HG02678 (cell line): Measurements from ENCODE around the gene SLA2.
A peak's percentile ranks its signal among the peaks of the same experiment; 100 is the strongest.
"Not testable (repeated sequence)": the region's sequence is repeated elsewhere in the genome, so short reads cannot be mapped to it uniquely, and the experiment has no call there.

ENCODE experiments used
- ATAC-seq: cut with Tn5 transposase; IDR thresholded peaks from one replicate; pipeline ENCODE4 v1.9.1; 2021; ENCODE audit warnings: mild to moderate bottlenecking, moderate library complexity; ENCODE audit not compliant: unreplicated experiment

SLA2 gene

GRCh38 chr20:36578356-36579041 lies 67.5 kb downstream of the SLA2 start:
- no peak for ATAC-seq

DNA sequence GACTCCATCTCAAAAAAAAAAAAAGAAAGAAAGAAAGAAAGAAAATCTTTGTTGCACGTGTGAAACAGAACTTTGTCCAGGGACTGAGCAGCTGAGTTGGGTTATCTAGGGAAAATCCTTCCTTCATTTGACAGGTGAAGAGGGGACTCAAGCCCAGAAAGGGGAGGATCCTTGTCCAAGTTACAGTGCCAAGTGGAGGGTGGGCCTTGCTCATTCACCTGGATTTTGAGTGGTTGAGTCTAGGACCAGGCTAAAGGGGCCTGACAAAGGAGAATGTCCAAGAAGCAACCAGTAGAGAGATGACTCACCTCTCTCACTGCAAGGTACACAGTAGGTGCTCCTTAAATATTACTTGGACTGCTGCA lies 69.9 kb downstream of the SLA2 start:
- ATAC-seq, result no peak

- ATAC-seq, result no peak
Observed at GRCh38 chr20:36574366-36575135, 71.4 kb downstream of the SLA2 start.

DNA sequence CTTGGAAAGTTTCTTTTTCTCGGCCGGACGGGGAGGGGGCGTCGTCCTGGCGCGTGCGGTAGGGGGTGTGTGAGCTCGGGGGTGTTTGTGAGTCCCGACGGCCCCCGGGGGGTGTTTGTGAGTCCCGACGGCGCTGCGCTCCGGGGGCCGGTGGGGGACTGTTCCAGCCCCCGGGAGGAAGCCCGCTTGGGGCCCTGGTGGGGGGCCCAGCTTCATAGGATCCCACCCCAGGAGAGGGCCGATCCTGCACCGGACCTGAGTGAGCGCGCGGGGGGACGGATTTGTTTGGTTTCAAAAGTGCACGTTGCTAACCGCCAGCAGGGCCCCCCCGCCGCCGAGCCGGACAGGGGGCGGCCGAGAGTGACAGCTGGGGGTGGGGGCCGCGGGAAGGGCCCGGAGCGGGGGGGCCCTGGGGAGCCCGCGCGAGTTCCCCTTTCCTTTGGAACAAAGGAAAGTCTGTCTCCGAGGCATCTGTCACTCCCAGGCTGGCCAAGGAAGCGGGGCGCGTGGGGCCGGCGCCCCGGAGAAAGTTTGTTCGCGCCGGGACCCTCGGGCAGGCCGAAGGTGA lies 72.1 kb downstream of the SLA2 start:
- ATAC-seq, result no peak

- ATAC-seq, result peak; percentile 74
Observed at GRCh38 chr20:36573103-36573797, 72.7 kb downstream of the SLA2 start, which contains the start of gene TGIF2. Gene TGIF2 (plus strand): TSS chr20:36573597. CDS start chr20:36578775, 5,178 bp downstream.

DNA sequence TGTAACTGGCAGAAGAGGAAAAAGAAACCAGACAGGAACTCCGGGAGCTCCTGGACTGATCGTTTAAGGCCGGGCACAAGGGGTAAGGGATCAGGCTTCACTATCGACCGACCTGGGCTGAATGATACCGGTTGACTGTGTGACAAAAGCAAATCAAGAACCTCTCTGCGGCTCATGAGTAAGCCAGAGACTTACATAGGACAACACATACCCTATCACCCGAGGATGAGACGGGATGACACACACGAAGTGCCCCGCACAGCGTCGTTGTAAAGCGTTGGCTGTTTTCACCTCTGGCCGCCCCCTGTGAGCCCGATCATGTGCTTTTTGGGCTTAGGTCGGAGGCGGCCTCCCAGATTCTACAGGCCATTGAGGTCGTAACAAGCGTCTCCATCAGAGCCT lies 73.3 kb downstream of the SLA2 start:
- peak; percentile 4 for ATAC-seq

DNA sequence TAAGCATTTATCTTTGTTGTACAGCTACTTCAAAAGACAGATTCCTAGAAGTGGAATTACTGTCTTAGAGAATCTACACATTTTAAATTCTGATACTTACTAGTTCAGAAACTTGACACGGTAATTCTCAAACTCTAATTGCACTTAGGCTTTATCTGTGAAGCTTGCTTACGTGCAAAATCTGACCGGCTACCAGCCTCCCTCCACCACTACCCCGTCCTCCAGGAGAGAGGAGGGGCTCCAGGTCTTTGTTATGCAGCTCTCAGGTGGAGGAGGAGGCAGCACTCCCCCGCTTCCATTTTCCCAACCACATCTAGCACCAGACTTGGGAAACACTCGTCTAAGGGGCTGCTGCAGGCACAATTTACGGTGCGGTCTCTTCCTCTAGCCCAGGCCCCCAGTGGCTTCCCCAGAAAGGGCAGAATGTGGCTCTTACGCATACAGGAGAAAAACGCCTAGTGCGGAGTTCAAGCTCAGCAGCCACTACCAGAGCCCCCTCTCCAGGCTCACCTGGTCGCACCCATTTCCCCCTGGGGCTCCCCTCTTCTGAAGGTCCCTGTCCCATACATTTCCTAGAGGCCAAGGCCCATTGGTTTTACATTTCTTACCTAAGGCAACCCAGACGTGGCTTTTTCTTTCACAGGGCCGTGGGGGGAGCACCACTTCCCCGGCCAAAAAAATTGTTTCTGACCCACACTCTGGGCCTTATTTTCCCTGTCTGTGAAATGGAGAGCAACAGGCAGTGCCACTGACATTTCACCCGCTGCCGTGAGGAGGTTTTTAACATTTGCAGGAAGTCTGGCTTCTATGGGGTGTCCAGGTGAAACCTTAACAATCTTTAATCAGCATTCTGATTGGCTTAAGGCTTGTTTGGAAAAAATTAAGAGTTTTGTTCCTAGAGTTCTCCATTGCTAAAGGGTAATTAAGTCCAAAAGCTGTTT lies 74.2 kb downstream of the SLA2 start:
- no peak for ATAC-seq

DNA sequence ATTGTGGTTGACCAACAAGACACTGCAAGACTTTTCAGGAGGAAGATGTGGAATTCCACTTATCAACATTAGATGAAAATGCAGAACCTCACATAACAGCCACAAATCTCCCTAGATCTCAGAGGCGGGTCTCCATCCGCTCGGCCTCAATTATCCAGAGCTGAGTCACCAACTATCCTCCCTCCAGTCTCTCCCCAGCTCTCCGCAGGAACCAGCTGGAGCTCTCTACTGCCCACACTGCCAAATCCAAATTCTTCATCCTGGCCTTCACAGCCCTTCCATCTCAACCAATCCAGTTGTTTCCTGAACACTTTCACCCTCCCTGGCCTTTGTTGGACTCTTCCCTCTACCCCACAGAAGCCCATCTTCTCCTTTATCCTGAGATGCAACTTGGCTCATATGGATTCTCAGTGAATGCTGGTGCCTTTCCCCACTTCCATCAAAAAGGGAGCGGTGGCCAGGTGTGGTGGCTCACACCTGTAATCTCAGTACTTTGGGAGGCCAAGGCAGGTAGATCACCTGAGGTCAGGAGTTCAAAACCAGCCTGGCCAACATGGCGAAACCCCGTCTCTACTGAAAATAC lies 76.1 kb downstream of the SLA2 start:
- ATAC-seq, result no peak

- ATAC-seq, result no peak
Observed at GRCh38 chr20:36565520-36565919, 80.5 kb downstream of the SLA2 start.

- ATAC-seq, result not testable (repeated sequence)
Observed at GRCh38 chr20:36564726-36565121, 81.3 kb downstream of the SLA2 start.

DNA sequence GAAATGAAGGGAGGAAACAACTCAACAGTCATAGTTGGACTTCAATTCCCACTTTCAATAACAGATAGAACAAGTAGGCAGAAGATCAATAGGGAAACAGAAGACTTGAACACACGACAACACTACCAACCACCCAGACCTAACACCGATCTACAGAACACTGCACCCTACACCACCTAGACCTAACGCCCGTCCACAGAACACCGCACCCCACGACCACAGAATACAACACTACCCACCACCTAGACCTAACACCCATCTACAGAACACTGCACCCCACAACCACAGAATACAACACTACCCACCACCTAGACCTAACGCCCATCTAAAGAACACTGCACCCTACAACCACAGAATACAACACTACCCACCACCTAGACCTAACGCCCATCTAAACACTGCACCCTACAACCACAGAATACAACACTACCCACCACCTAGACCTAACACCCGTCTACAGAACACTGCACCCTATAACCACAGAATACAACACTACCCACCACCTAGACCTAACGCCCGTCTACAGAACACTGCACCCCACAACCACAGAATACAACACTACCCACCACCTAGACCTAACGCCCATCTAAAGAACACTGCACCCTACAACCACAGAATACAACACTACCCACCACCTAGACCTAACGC lies 81.8 kb downstream of the SLA2 start:
- ATAC-seq, result not testable (repeated sequence)

GRCh38 chr20:36563374-36563773 lies 82.6 kb downstream of the SLA2 start:
- ATAC-seq, result no peak

- ATAC-seq, result no peak
Observed at GRCh38 chr20:36562724-36563123, 83.3 kb downstream of the SLA2 start.
